ENCODE results near the gene PRKAG3. TPM values are rescaled to one million over a fixed set of nuclear protein-coding genes. Genes with fewer than 3 reads are reported as not detected.

The PRKAG3 gene
- total and polyA plus RNA-seq, 8 donors: not detected

- no peaks in the 10 kb centered on the region for H3K4me1 ChIP-seq
- WGBS, 5 donors: 89 to 95% (median 91%) methylated on average over 7 of the region's 7 CpGs
- no peak for TF ChIP-seq EP300 (IDR thresholded peaks at IDR 0.05)
- no peak for TF ChIP-seq POLR2A (IDR thresholded peaks at IDR 0.05)
- TF ChIP-seq POLR2AphosphoS5 (IDR thresholded peaks at IDR 0.05): no peak
- no peak overlapping the region for H3K4me3 ChIP-seq
- H3K36me3 ChIP-seq: peaks cover 0 to 12% (median 3%) of the 10 kb centered on the region in 4 donors
- H3K27me3 ChIP-seq: peaks cover 0 to 12% (median 0%) of the 10 kb centered on the region in 3 donors
- H3K9me3 ChIP-seq: no peaks in the 10 kb centered on the region
- intact Hi-C loops (cut with DNase I; ENCODE audit: low total_unique reads): no loop called here
- H3K27ac ChIP-seq: no peak overlapping the region
- DNase-seq: no peak
Observed at GRCh38 chr2:218824004-218824403, 7.6 kb downstream of the PRKAG3 start.

DNA sequence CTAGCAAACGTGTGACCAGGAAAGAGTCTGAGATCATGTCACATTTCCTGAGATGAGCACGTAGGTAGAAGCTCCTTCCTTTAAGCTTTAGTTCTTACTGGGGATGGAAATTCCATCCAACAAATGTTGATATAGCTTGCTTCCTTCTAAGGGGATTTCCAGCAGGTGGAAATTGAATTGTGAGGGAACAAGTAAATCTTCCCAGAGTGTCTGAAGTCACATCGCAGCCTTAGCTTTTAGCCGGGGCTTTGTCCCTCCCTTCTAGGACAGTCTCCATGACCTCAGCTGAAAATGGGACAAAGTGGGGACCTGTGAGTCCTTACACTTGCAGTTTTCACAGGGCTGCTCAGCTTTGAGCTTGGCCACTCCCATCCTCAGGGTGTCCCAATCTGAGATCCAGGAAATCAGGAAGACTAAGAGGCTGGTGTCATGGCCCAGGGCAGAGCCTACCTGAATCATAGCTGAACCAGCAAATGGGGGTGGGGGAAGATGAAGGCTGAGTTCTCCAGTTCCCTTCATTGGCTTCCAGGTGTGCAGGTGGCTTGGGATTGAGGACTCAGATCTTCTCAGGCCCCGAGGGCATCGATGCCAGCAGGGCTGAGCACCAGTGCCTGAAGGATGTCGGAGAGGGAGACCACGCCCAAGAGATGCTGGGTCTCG, 8.3 kb downstream of the PRKAG3 start:
- DNase-seq: no peak
- Histone ChIP-seq H3K36me3 (peaks cover 0 to 19% (median 6%) of the 10 kb centered on the region in 4 donors), H3K4me3 (no peak overlapping the region), H3K9me3 (no peaks in the 10 kb centered on the region), H3K4me1 (no peaks in the 10 kb centered on the region), H3K27me3 (peaks cover 0 to 8% (median 0%) of the 10 kb centered on the region in 3 donors), H3K27ac (no peak overlapping the region)
- intact Hi-C loops (cut with DNase I; ENCODE audit: low total_unique reads): no loop called here
- TF ChIP-seq POLR2AphosphoS5 (IDR thresholded peaks at IDR 0.05) (no peak), CTCF (IDR thresholded peaks at IDR 0.05) (no peak), POLR2A (IDR thresholded peaks at IDR 0.05) (no peak), EP300 (IDR thresholded peaks at IDR 0.05) (no peak)
- WGBS, 5 donors: 75 to 83% (median 78%) methylated on average over 8 to 9 of the region's 9 CpGs

DNA sequence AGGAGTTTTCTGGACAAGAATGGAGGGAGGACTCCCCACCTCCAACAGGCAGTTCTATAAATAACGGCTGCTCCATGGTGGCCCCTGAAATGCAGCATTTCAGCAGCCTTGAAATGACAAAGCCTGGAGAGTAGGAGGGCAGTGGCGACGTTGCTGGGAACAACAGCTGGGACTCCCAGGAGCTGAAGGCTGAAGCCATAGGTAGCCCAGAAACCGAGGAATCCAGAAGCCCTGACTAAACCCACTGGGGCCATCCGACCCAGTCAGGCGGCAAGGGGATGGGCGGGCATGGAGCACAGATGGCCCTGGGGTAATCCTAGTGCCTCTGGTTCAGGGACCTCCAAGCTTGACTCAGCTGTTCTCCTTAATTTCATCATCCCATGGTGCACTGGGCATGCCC, 9.0 kb downstream of the PRKAG3 start:
- TF ChIP-seq CTCF (IDR thresholded peaks at IDR 0.05) (no peak), EP300 (IDR thresholded peaks at IDR 0.05) (no peak), POLR2AphosphoS5 (IDR thresholded peaks at IDR 0.05) (no peak), POLR2A (IDR thresholded peaks at IDR 0.05) (no peak)
- no peak overlapping the region for H3K27ac ChIP-seq
- H3K4me1 ChIP-seq: no peaks in the 10 kb centered on the region
- no peak for DNase-seq
- H3K36me3 ChIP-seq: peaks cover 0 to 24% (median 8%) of the 10 kb centered on the region in 4 donors
- no peaks in the 10 kb centered on the region for H3K9me3 ChIP-seq
- WGBS, 5 donors: 76 to 83% (median 79%) methylated on average over 7 of the region's 7 CpGs
- H3K27me3 ChIP-seq: peaks cover 0 to 1% (median 0%) of the 10 kb centered on the region in 3 donors
- intact Hi-C loops (cut with DNase I; ENCODE audit: low total_unique reads): no loop called here
- no peak overlapping the region for H3K4me3 ChIP-seq

- WGBS, 5 donors: 74 to 81% (median 77%) methylated on average over 9 of the region's 9 CpGs
- Histone ChIP-seq H3K9me3 (no peaks in the 10 kb centered on the region), H3K36me3 (peaks cover 0 to 24% (median 13%) of the 10 kb centered on the region in 4 donors), H3K4me1 (no peaks in the 10 kb centered on the region), H3K27me3 (no peaks in the 10 kb centered on the region), H3K27ac (no peak overlapping the region), H3K4me3 (no peak overlapping the region)
- intact Hi-C loops (cut with DNase I; ENCODE audit: low total_unique reads): no loop called here
- no peak for TF ChIP-seq POLR2A (IDR thresholded peaks at IDR 0.05)
- no peak for TF ChIP-seq CTCF (IDR thresholded peaks at IDR 0.05)
- no peak for TF ChIP-seq POLR2AphosphoS5 (IDR thresholded peaks at IDR 0.05)
- no peak for TF ChIP-seq EP300 (IDR thresholded peaks at IDR 0.05)
- DNase-seq: no peak
Observed at GRCh38 chr2:218821605-218822211, 9.9 kb downstream of the PRKAG3 start.
